Heart left ventricle (tissue), 13 donors: ENCODE measurements around the gene CHST11.

Source experiments
- POLR2A ChIP-seq, 2 donors: fragments of 450-650 bp; IDR thresholded peaks; one replicate each; pipeline ENCODE4 v1.6.1; 2017; ENCODE audit warnings: antibody characterized with exemption in 2 of 2, mild to moderate bottlenecking in 2 of 2, moderate library complexity in 2 of 2
- TF ChIP-seq, protein P1 (sequence below), 12 donors: fragments of 200-600 bp; sonication (generic) in 4 of 12; IDR thresholded peaks; one replicate each; pipeline versions ENCODE4 v1.5.0 to v1.8.0; 2018 to 2022; ENCODE audit warnings: antibody characterized with exemption in 12 of 12, mild to moderate bottlenecking in 5 of 12
- donor health status: ischemic (EF 13 %, LVEDD 7.1; RV severe dilation, severe dysfunction).
- donor health status: DM: no; HTN: yes; CAD: no.
- donor health status: DM: no; HTN: no; CAD: no.
- donor health status: ischemic (EF 25% LVEDD 6.9; RV normal size, moderate dysfunction).
- donor health status: ischemic (EF 25% LVEDD 5.7; RV mildly dilated, moderate dysfunction).
- donor health status: ischemic (EF 35%, LVEDD 5.7; RV mildly dilated, moderate dysfunction).
- donor health status: nonischemic (EF 11% LVEDD 7.7; RV severe dilation, severe dysfunction).
- donor health status: DM: yes; HTN: yes; CAD: no.
- donor health status: PGD.
- donor health status: ischemic (EF 29% LVEDD 5.4; RV normal size, mild dysfunction).
- donor health status: nonischemic (EF 23%, LVEDD 6.1; RV moderate dilation, normal function).

DNA sequence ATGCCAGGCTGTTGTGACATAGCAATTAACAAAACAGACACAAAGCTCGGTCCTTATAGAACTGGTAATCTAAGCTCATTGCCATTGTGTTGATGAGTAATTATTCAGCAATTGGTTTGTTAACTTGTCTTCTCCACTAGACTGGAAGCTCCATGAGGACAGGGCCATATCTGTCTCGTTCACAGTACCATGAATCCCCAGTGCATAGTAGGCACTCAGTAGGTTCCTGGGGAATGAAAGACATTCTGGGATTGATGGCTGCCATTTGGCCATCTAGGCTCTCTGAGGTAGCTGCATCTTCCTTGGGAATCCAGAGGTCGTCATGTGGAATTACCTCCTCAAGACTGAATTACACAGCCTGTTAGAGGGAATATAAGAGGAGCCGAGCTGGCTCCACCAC is 177.3 kb downstream of the CHST11 start:
- TF ChIP-seq, protein P1, sequence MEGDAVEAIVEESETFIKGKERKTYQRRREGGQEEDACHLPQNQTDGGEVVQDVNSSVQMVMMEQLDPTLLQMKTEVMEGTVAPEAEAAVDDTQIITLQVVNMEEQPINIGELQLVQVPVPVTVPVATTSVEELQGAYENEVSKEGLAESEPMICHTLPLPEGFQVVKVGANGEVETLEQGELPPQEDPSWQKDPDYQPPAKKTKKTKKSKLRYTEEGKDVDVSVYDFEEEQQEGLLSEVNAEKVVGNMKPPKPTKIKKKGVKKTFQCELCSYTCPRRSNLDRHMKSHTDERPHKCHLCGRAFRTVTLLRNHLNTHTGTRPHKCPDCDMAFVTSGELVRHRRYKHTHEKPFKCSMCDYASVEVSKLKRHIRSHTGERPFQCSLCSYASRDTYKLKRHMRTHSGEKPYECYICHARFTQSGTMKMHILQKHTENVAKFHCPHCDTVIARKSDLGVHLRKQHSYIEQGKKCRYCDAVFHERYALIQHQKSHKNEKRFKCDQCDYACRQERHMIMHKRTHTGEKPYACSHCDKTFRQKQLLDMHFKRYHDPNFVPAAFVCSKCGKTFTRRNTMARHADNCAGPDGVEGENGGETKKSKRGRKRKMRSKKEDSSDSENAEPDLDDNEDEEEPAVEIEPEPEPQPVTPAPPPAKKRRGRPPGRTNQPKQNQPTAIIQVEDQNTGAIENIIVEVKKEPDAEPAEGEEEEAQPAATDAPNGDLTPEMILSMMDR (IDR thresholded peaks at IDR 0.05), result no peak
- no peak for TF ChIP-seq POLR2A (IDR thresholded peaks at IDR 0.05)
